22Rv1 (cell line): Measurements from ENCODE around the gene LRRC32.

Experiments
- H3K27ac ChIP-seq: fragments of 450-650 bp; 2 replicates; pipeline ENCODE4 v1.5.1; 2017
- CTCF ChIP-seq: fragments of 450-650 bp; IDR thresholded peaks from 2 replicates; pipeline ENCODE4 v1.5.1; 2017; ENCODE audit warnings: mild to moderate bottlenecking
- ZFX ChIP-seq: fragments of 450-650 bp; IDR thresholded peaks from 2 replicates; pipeline ENCODE4 v1.6.1; 2017; ENCODE audit warnings: antibody characterized with exemption, borderline replicate concordance

The LRRC32 gene

DNA sequence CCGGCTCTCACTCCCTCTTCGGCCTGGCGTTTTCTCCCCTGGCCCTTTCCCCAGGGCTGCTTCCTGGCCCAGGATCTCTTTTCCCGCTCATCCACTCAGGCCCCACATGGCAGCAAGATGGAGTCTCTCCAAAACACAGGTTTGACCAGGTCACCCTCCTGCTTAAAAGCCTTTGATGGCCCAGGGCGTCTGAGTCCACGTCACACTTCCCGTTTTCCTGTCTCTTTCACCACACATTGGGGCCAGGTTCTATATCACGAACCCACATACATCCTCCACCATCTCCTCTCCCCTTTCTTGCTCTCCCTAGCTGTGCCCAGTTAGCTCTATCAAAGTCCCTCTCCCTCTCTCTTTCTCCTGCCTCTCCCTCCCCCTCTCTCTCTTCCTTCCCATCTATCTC, 7.8 kb upstream of the LRRC32 start:
- TF ChIP-seq CTCF: no peak
- TF ChIP-seq ZFX: no peak
- no peak overlapping the region for H3K27ac ChIP-seq

DNA sequence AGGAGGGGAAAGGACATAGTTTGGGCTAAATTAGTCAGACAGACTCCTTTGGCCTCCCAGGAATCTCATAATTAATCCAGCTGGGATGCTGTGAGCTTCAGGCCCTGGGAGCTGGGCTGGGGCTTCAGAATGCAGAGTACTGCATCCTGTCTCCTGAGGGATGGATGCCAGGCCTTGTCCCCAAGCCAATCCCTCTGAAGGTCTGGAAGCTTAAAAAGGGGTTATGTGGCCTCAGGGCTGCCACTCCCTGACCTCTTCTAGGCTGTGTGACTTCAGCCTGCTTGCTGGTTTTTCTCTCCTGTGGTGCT, 6.9 kb upstream of the LRRC32 start:
- H3K27ac ChIP-seq: no peak overlapping the region
- TF ChIP-seq CTCF (no peak), ZFX (no peak)

- no peak for TF ChIP-seq ZFX
- no peak for TF ChIP-seq CTCF
- no peak overlapping the region for H3K27ac ChIP-seq
Observed at GRCh38 chr11:76676636-76677457, 6.3 kb upstream of the LRRC32 start.

GRCh38 chr11:76674517-76675400, 4.2 kb upstream of the LRRC32 start:
- TF ChIP-seq CTCF (no peak), ZFX (no peak)
- H3K27ac ChIP-seq: no peak overlapping the region

- H3K27ac ChIP-seq: no peak overlapping the region
- no peak for TF ChIP-seq CTCF
- TF ChIP-seq ZFX: no peak
Observed at GRCh38 chr11:76673176-76674142, 2.9 kb upstream of the LRRC32 start.

- TF ChIP-seq CTCF (no peak), ZFX (no peak)
- H3K27ac ChIP-seq: no peak overlapping the region
Observed at GRCh38 chr11:76672431-76673175, 2.1 kb upstream of the LRRC32 start.
